NT2/D1 (cell line): ENCODE data around the gene VMP1.
A peak's percentile ranks its signal among the peaks of the same experiment; 100 is the strongest.
"Not testable (repeated sequence)": the region's sequence is repeated elsewhere in the genome, so short reads cannot be mapped to it uniquely, and the experiment has no call there.

ENCODE experiments used
- DNase-seq: peaks from one replicate; pipeline ENCODE4 v3.0.0-alpha.2; 2011; ENCODE audit warnings: low read depth, low spot score
- H3K27me3 ChIP-seq: 2 replicates; pipeline ENCODE4 v1.6.0; 2011; ENCODE audit warnings: mild to moderate bottlenecking; ENCODE audit not compliant: insufficient read length, insufficient read depth
- H3K36me3 ChIP-seq: 2 replicates; pipeline ENCODE4 v1.6.1; 2011; ENCODE audit warnings: mild to moderate bottlenecking, low read length, mixed read lengths; ENCODE audit not compliant: insufficient read depth, insufficient read length
- H3K4me1 ChIP-seq: 2 replicates; pipeline ENCODE4 v1.5.1; 2011; ENCODE audit not compliant: insufficient read depth, insufficient read length
- H3K4me3 ChIP-seq: 2 replicates; pipeline ENCODE4 v1.5.1; 2011; ENCODE audit warnings: low read depth; ENCODE audit not compliant: insufficient read length
- H3K9ac ChIP-seq: 2 replicates; pipeline ENCODE4 v1.6.0; 2011; ENCODE audit warnings: low read depth; ENCODE audit not compliant: insufficient read length
- H3K9me3 ChIP-seq: 2 replicates; pipeline ENCODE4 v1.5.1; 2011; ENCODE audit warnings: mild to moderate bottlenecking, low read length; ENCODE audit not compliant: insufficient read depth
- SUZ12 ChIP-seq: IDR thresholded peaks from 2 replicates; pipeline ENCODE4 v1.6.1; 2011; ENCODE audit not compliant: insufficient read length, insufficient read depth; ENCODE audit errors: extremely low read depth
- YY1 ChIP-seq: IDR thresholded peaks from 2 replicates; pipeline ENCODE4 v1.6.1; 2011; ENCODE audit not compliant: insufficient read length, insufficient read depth
- ZNF274 ChIP-seq: IDR thresholded peaks from 2 replicates; pipeline ENCODE4 v1.6.1; 2011; ENCODE audit warnings: mild to moderate bottlenecking, low read depth, low read length

The VMP1 gene

GRCh38 chr17:59779521-59779920 is 72.1 kb downstream of the VMP1 start:
- Histone ChIP-seq H3K36me3 (peaks cover 30% of the 10 kb centered on the region), H3K4me1 (peaks cover 2% of the 10 kb centered on the region), H3K27me3 (no peaks in the 10 kb centered on the region), H3K9ac (no peak overlapping the region), H3K4me3 (no peak overlapping the region), H3K9me3 (no peaks in the 10 kb centered on the region)
- DNase-seq = no peak
- TF ChIP-seq SUZ12 (no peak), YY1 (no peak), ZNF274 (no peak)

- H3K4me1 ChIP-seq = not testable (repeated sequence)
These were observed 73.1 kb downstream of the VMP1 start for GRCh38 chr17:59780548-59780947.

GRCh38 chr17:59783221-59784047 is 76.0 kb downstream of the VMP1 start:
- TF ChIP-seq YY1 (no peak), SUZ12 (no peak), ZNF274 (no peak)
- Histone ChIP-seq H3K27me3 (no peaks in the 10 kb centered on the region), H3K36me3 (peaks cover 7% of the 10 kb centered on the region), H3K4me3 (no peak overlapping the region), H3K4me1 (peaks cover 3% of the 10 kb centered on the region), H3K9ac (no peak overlapping the region), H3K9me3 (no peaks in the 10 kb centered on the region)
- DNase-seq = no peak

More at GRCh38 chr17:59780548-59780947, 73.1 kb downstream of the VMP1 start:
- H3K4me3 ChIP-seq, H3K27me3 ChIP-seq, H3K9ac ChIP-seq, H3K9me3 ChIP-seq, DNase-seq: not testable (repeated sequence)
- H3K36me3 ChIP-seq = peaks cover 23% of the 10 kb centered on the region

GRCh38 chr17:59785091-59785799 is 77.8 kb downstream of the VMP1 start:
- H3K4me1 ChIP-seq = peaks cover 3% of the 10 kb centered on the region
- H3K4me3 ChIP-seq = no peak overlapping the region
- DNase-seq = no peak
- no peaks in the 10 kb centered on the region for H3K9me3 ChIP-seq
- H3K9ac ChIP-seq = no peak overlapping the region
- no peak for TF ChIP-seq SUZ12
- no peak for TF ChIP-seq YY1
- no peak for TF ChIP-seq ZNF274
- H3K36me3 ChIP-seq = no peaks in the 10 kb centered on the region
- H3K27me3 ChIP-seq = no peaks in the 10 kb centered on the region

GRCh38 chr17:59786213-59786535 is 78.7 kb downstream of the VMP1 start:
- Histone ChIP-seq H3K4me1 (peaks cover 3% of the 10 kb centered on the region), H3K4me3 (no peak overlapping the region), H3K27me3 (no peaks in the 10 kb centered on the region), H3K36me3 (no peaks in the 10 kb centered on the region), H3K9me3 (no peaks in the 10 kb centered on the region), H3K9ac (no peak overlapping the region)
- no peak for DNase-seq
- TF ChIP-seq SUZ12 (no peak), YY1 (no peak), ZNF274 (no peak)

GRCh38 chr17:59786536-59787319 is 79.3 kb downstream of the VMP1 start:
- Histone ChIP-seq H3K9ac (no peak overlapping the region), H3K4me1 (peaks cover 3% of the 10 kb centered on the region), H3K4me3 (no peak overlapping the region), H3K27me3 (no peaks in the 10 kb centered on the region), H3K9me3 (no peaks in the 10 kb centered on the region), H3K36me3 (no peaks in the 10 kb centered on the region)
- peak; percentile 47 for DNase-seq
- no peak for TF ChIP-seq SUZ12

GRCh38 chr17:59789849-59790248 is 82.4 kb downstream of the VMP1 start:
- H3K36me3 ChIP-seq, H3K27me3 ChIP-seq, H3K9ac ChIP-seq, H3K4me3 ChIP-seq, H3K9me3 ChIP-seq, DNase-seq, H3K4me1 ChIP-seq: not testable (repeated sequence)

GRCh38 chr17:59790418-59790817 is 83.0 kb downstream of the VMP1 start:
- H3K4me1 ChIP-seq, H3K36me3 ChIP-seq, H3K9ac ChIP-seq, H3K27me3 ChIP-seq, DNase-seq, H3K9me3 ChIP-seq, H3K4me3 ChIP-seq: not testable (repeated sequence)
